RCC 7860 (cell line): ENCODE measurements around the gene FNDC3B.
A peak's percentile ranks its signal among the peaks of the same experiment; 100 is the strongest.
"Not testable (repeated sequence)": the region's sequence is repeated elsewhere in the genome, so short reads cannot be mapped to it uniquely, and the experiment has no call there.

Source experiments
- DNase-seq: peaks from one replicate; pipeline ENCODE4 v3.0.0-alpha.2; 2015; ENCODE audit warnings: low spot score
- FAIRE-seq: peaks from 2 replicates; lab custom pipeline; 2012; peaks lifted over from hg19 to GRCh38; lab: Jason Lieb, UNC

Gene FNDC3B

GRCh38 chr3:172090035-172090434 is 50.7 kb downstream of the FNDC3B start:
- no peak for FAIRE-seq

GRCh38 chr3:172092658-172093057 is 53.3 kb downstream of the FNDC3B start:
- DNase-seq, result no peak
- FAIRE-seq, result no peak

More at GRCh38 chr3:172090035-172090434, 50.7 kb downstream of the FNDC3B start:
- DNase-seq, result no peak

- DNase-seq, FAIRE-seq: not testable (repeated sequence)
Measured at GRCh38 chr3:172093581-172094443, 54.4 kb downstream of the FNDC3B start.

- FAIRE-seq (no peak), DNase-seq (no peak)
Measured at GRCh38 chr3:172094621-172095557, 55.5 kb downstream of the FNDC3B start.

GRCh38 chr3:172096881-172097420 is 57.6 kb downstream of the FNDC3B start:
- DNase-seq (no peak), FAIRE-seq (no peak)

- no peak for FAIRE-seq
- no peak for DNase-seq
Measured at GRCh38 chr3:172097585-172097984, 58.2 kb downstream of the FNDC3B start.

- DNase-seq, result no peak
- no peak for FAIRE-seq
Measured at GRCh38 chr3:172098698-172099494, 59.5 kb downstream of the FNDC3B start.

GRCh38 chr3:172099495-172099808 is 60.1 kb downstream of the FNDC3B start:
- DNase-seq (no peak), FAIRE-seq (no peak)

- DNase-seq (no peak), FAIRE-seq (no peak)
Measured at GRCh38 chr3:172100482-172100881, 61.1 kb downstream of the FNDC3B start.

GRCh38 chr3:172101107-172101506 is 61.7 kb downstream of the FNDC3B start:
- DNase-seq (no peak), FAIRE-seq (no peak)

- no peak for FAIRE-seq
- no peak for DNase-seq
Measured at GRCh38 chr3:172102123-172102882, 62.9 kb downstream of the FNDC3B start.

GRCh38 chr3:172102883-172103310 is 63.5 kb downstream of the FNDC3B start:
- DNase-seq (no peak), FAIRE-seq (no peak)

GRCh38 chr3:172103724-172104123 is 64.3 kb downstream of the FNDC3B start:
- FAIRE-seq, result peak; percentile 90
- peak; percentile 68 for DNase-seq

GRCh38 chr3:172104471-172105072 is 65.2 kb downstream of the FNDC3B start:
- no peak for DNase-seq
- FAIRE-seq, result no peak

GRCh38 chr3:172106037-172106954 is 66.9 kb downstream of the FNDC3B start:
- FAIRE-seq, result no peak
- no peak for DNase-seq

- FAIRE-seq, result peak; percentile 50
Measured at GRCh38 chr3:172106989-172107388, 67.6 kb downstream of the FNDC3B start.

GRCh38 chr3:172107403-172107802 is 68.0 kb downstream of the FNDC3B start:
- FAIRE-seq (no peak), DNase-seq (no peak)

More at GRCh38 chr3:172106989-172107388, 67.6 kb downstream of the FNDC3B start:
- DNase-seq, result peak; percentile 56

GRCh38 chr3:172110127-172110779 is 70.9 kb downstream of the FNDC3B start:
- FAIRE-seq (no peak), DNase-seq (no peak)
